Panc1 (cell line): Measurements from ENCODE around the gene LSS. TPM values are rescaled to one million over a fixed set of nuclear protein-coding genes. Genes with fewer than 3 reads are reported as not detected.

ENCODE experiments used
- ATAC-seq: fragments of 200-7000 bp; cut with Tn5 transposase; 2 replicates; pipeline ENCODE4 v1.9.1; 2020; ENCODE audit warnings: mild to moderate bottlenecking, moderate library complexity
- Bru-seq: library from RNA; stranded (reverse); fragments of 400-500 nt; gene quantifications from one replicate; lab custom pipeline; 2021; lab: Mats Ljungman, UMichigan
- BruChase-seq, 2 experiments: library from RNA; stranded (reverse); fragments of 400-500 nt; gene quantifications; one replicate each; lab custom pipeline; 2021; lab: Mats Ljungman, UMichigan
- BruUV-seq: library from RNA; stranded (reverse); fragments of 400-500 nt; replicated peaks from 2 replicates; lab custom pipeline; 2021; lab: Mats Ljungman, UMichigan
- CTCF ChIA-PET: fragments of 300-600 bp; sonication (Branson Sonifier 250); formaldehyde crosslinking; loops from one replicate; lab custom pipeline; 2022; ENCODE audit warnings: antibody characterized with exemption; lab: Charles Lee
- POLR2A ChIA-PET: fragments of 300-600 bp; sonication (Branson Sonifier 250); formaldehyde crosslinking; loops from one replicate; lab custom pipeline; 2022; ENCODE audit warnings: antibody characterized with exemption; lab: Charles Lee
- DNase-seq: peaks from one replicate; pipeline ENCODE4 v3.0.0-alpha.2; 2010; ENCODE audit warnings: low read depth, low spot score
- H3K27ac ChIP-seq: 2 replicates; pipeline ENCODE4 v1.5.1; 2011; ENCODE audit warnings: mild to moderate bottlenecking, low read length, inconsistent platforms
- H3K27me3 ChIP-seq: fragments of 200-500 bp; sonication (Bioruptor generic); 2 replicates; pipeline ENCODE4 v1.6.0; 2014; ENCODE audit warnings: low read length, inconsistent platforms; ENCODE audit not compliant: control insufficient read depth, insufficient read depth
- H3K36me3 ChIP-seq: fragments of 200-500 bp; sonication (Bioruptor generic); 2 replicates; pipeline ENCODE4 v1.5.1; 2014; ENCODE audit warnings: inconsistent platforms, mild to moderate bottlenecking, low read length, moderate library complexity; ENCODE audit not compliant: control insufficient read depth, insufficient read depth
- H3K4me1 ChIP-seq: 2 replicates; pipeline ENCODE4 v1.5.1; 2011; ENCODE audit warnings: inconsistent platforms, mild to moderate bottlenecking, low read length, moderate library complexity; ENCODE audit not compliant: control insufficient read depth, insufficient read depth
- H3K4me3 ChIP-seq, 2 experiments: 2 replicates each; pipeline ENCODE4 v1.5.1; 2011 to 2012; ENCODE audit warnings: low read depth in 2 of 2, low read length in 2 of 2, mild to moderate bottlenecking in 2 of 2, inconsistent platforms in 1 of 2, moderate library complexity in 1 of 2
- H3K9me3 ChIP-seq: fragments of 200-500 bp; sonication (Bioruptor generic); 2 replicates; pipeline ENCODE4 v1.5.1; 2014; ENCODE audit warnings: low read depth, mild to moderate bottlenecking, inconsistent platforms, low read length, moderate library complexity; ENCODE audit not compliant: control insufficient read depth, insufficient read depth
- POLR2AphosphoS5 ChIP-seq: IDR thresholded peaks from 2 replicates; pipeline ENCODE4 v1.6.1; 2012; ENCODE audit warnings: mild to moderate bottlenecking, low read depth, low read length, moderate library complexity
- SIN3A ChIP-seq: IDR thresholded peaks from 2 replicates; pipeline ENCODE4 v1.6.1; 2012; ENCODE audit warnings: low read depth, mild to moderate bottlenecking, low read length, moderate library complexity, borderline replicate concordance; ENCODE audit not compliant: insufficient read depth
- TCF7L2 ChIP-seq: IDR thresholded peaks from 2 replicates; pipeline ENCODE4 v1.6.1; 2011; ENCODE audit warnings: mild to moderate bottlenecking, low read depth, low read length, inconsistent platforms
- in situ Hi-C: cut with HindIII; loops from 2 replicates; pipeline ENCODE4 v1.10.0; 2016; ENCODE audit warnings: low sequenced_read_pairs, low pct_unique_long_range_greater_than_20kb
- intact Hi-C: fragments of 100-400 bp; cut with micrococcal nuclease; formaldehyde crosslinking; loops from one replicate; pipeline ENCODE4 v1.10.0; 2022; ENCODE audit not compliant: unreplicated experiment
- long read RNA-seq: library from polyadenylated mRNA; unstranded; transcript quantifications from one replicate; pipeline ENCODE4 v2.0.0, GENCODE V29; 2021; ENCODE audit not compliant: unreplicated experiment
- polyA plus RNA-seq: library from polyadenylated mRNA; unstranded; fragments of >200 nt; gene quantifications from one replicate; pipeline ENCODE4 v1.2.1, GENCODE V29; 2012; ENCODE audit warnings: missing spikeins; ENCODE audit not compliant: insufficient read length
- total RNA-seq: library from RNA; stranded (reverse); gene quantifications from one replicate; pipeline ENCODE4 v1.2.1, GENCODE V29; 2021; ENCODE audit not compliant: unreplicated experiment
- TF ChIP-seq, protein P1 (sequence below), 2 experiments: IDR thresholded peaks; 2 replicates each; pipeline ENCODE4 v1.6.1; 2011 to 2012; ENCODE audit warnings: low read depth in 2 of 2, control low read depth in 1 of 2, low read length in 1 of 2, mild to moderate bottlenecking in 1 of 2, moderate library complexity in 1 of 2; ENCODE audit not compliant: insufficient read depth in 1 of 2
- TF ChIP-seq, protein P2 (sequence below): fragments of 450-650 bp; IDR thresholded peaks from 2 replicates; pipeline ENCODE4 v1.5.1; 2017; ENCODE audit warnings: mild to moderate bottlenecking

Gene LSS
- 111 TPM for total RNA-seq
- 86.2 TPM for polyA plus RNA-seq
- percentile 68 among the genes with signal in this experiment for Bru-seq, nascent RNA
- percentile 92 among the genes with signal in this experiment for BruChase-seq, experiment 1, labeled RNA remaining after a 2-hour chase
- percentile 85 among the genes with signal in this experiment for BruChase-seq, experiment 2, labeled RNA remaining after a 6-hour chase
- long read RNA-seq, full-length matches to known transcripts = 62 of 291 reads
- long read RNA-seq, partial matches to known transcripts = 174 of 291 reads
- long read RNA-seq, other reads (novel, unspliced or antisense) = 55 of 291 reads

DNA sequence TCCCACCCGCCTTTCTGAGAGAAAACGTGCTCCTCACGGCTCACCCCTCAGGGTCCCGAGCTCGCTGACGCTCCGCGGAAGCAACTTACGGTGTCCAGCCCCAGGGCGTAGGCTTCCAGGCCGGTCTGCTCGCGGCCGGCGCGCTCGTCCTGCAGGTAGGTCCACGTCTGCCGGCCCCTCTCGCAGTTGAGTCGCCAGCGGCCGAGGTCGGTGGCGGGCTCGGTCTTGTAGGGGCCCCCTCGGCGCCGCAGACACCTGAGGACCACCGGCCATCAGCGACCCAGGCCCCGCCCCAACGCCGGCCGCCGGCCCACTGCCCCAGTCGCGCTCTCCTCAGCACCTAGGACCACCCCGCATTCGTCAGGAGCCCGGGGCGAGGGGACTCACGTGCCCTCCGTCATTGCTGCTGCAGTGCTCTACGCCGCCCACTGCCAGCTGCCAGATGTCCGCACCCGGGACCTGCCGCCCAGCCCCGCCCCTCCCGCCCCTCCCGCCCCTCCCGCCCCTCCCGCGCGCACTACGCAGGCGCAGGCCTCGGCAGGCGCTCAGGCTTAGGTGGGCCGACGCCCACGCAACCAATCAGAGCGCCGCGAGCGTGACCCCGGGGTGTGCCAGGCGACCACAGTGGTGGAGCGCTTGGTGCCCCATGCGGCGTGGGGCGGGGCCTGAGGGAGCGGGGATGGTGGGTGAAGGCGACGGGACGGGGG, at the start of gene LSS:
Gene LSS, minus strand, starts transcription at position 430 of the 707 bp plus-strand sequence. Its CDS starts 29 bp downstream, at position 401.
- H3K27me3 ChIP-seq = no peaks in the 10 kb centered on the region
- no TSS peak for BruUV-seq
- ChIA-PET POLR2A (no interaction called here), CTCF (no interaction called here)
- peaks cover 11% of the 10 kb centered on the region for H3K4me1 ChIP-seq
- DNase-seq (peak; percentile 72), ATAC-seq (peak; percentile 97)
- H3K4me3 ChIP-seq = peak within 1 kb of the TSS; percentile 59 to 63
- peak; percentile 96 for TF ChIP-seq SIN3A
- TF ChIP-seq, protein P1, sequence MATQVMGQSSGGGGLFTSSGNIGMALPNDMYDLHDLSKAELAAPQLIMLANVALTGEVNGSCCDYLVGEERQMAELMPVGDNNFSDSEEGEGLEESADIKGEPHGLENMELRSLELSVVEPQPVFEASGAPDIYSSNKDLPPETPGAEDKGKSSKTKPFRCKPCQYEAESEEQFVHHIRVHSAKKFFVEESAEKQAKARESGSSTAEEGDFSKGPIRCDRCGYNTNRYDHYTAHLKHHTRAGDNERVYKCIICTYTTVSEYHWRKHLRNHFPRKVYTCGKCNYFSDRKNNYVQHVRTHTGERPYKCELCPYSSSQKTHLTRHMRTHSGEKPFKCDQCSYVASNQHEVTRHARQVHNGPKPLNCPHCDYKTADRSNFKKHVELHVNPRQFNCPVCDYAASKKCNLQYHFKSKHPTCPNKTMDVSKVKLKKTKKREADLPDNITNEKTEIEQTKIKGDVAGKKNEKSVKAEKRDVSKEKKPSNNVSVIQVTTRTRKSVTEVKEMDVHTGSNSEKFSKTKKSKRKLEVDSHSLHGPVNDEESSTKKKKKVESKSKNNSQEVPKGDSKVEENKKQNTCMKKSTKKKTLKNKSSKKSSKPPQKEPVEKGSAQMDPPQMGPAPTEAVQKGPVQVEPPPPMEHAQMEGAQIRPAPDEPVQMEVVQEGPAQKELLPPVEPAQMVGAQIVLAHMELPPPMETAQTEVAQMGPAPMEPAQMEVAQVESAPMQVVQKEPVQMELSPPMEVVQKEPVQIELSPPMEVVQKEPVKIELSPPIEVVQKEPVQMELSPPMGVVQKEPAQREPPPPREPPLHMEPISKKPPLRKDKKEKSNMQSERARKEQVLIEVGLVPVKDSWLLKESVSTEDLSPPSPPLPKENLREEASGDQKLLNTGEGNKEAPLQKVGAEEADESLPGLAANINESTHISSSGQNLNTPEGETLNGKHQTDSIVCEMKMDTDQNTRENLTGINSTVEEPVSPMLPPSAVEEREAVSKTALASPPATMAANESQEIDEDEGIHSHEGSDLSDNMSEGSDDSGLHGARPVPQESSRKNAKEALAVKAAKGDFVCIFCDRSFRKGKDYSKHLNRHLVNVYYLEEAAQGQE (IDR thresholded peaks at IDR 0.05; ENCODE audit: insufficient read depth in 1 of 2, low read depth in 2 of 2, low read length in 1 of 2) = no peak
- no peak; the same call in 1 of the 2 replicates for TF ChIP-seq POLR2AphosphoS5
- TF ChIP-seq TCF7L2 = no peak
- TF ChIP-seq, protein P2, sequence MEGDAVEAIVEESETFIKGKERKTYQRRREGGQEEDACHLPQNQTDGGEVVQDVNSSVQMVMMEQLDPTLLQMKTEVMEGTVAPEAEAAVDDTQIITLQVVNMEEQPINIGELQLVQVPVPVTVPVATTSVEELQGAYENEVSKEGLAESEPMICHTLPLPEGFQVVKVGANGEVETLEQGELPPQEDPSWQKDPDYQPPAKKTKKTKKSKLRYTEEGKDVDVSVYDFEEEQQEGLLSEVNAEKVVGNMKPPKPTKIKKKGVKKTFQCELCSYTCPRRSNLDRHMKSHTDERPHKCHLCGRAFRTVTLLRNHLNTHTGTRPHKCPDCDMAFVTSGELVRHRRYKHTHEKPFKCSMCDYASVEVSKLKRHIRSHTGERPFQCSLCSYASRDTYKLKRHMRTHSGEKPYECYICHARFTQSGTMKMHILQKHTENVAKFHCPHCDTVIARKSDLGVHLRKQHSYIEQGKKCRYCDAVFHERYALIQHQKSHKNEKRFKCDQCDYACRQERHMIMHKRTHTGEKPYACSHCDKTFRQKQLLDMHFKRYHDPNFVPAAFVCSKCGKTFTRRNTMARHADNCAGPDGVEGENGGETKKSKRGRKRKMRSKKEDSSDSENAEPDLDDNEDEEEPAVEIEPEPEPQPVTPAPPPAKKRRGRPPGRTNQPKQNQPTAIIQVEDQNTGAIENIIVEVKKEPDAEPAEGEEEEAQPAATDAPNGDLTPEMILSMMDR = no peak
- H3K9me3 ChIP-seq = no peaks in the 10 kb centered on the region
- in situ Hi-C loops = no loop called here
- intact Hi-C loops = no loop called here
- H3K27ac ChIP-seq = peak within 1 kb of the TSS; percentile 77
- H3K36me3 ChIP-seq = peaks cover 3% of the 10 kb centered on the region; the same call in 1 of the 2 replicates

DNA sequence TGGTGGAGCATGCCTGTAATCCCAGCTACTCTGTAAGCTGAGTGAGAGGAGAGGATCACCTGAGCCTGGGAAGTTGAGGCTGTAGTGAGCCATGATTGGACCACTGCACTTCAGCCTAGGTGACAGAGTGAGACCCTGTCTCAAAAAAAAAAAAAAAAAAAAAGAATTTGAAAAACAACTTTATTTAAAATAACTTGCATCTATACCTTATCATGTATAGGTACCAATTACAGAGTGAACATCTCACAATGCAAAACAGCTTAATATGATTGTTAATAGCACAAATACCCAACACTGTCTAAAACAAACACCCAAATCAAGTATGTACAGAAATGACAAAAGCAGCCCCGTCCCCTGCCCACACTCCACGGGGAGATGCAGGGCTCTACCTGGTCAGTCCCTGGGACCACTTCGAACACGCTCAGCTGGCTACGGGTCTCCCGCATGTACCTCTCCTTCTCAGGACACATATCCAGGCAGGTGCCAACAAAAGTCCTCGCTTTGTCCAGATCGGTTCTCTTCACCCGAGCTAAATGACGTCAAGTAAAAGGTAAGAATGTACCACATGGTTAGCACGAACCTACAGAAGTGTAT, 46.3 kb upstream of the LSS start:
- no TSS peak for BruUV-seq

More for the DNA sequence above, 46.3 kb upstream of the LSS start:
- Histone ChIP-seq H3K27ac (no peak overlapping the region), H3K27me3 (no peaks in the 10 kb centered on the region), H3K9me3 (no peaks in the 10 kb centered on the region), H3K4me3 (no peak overlapping the region), H3K36me3 (peaks cover 12% of the 10 kb centered on the region), H3K4me1 (peaks cover 7% of the 10 kb centered on the region)
- ATAC-seq (no peak), DNase-seq (no peak)
- in situ Hi-C loops = no loop called here
- intact Hi-C loops = no loop called here
- ChIA-PET CTCF (no interaction called here), POLR2A (interaction anchor here (0.8 kb wide), 1 partner anchor 34 kb away, joined by 14 read pairs; no protein-coding TSS in a partner anchor)
- TF ChIP-seq SIN3A = no peak
- no peak for TF ChIP-seq POLR2AphosphoS5
- TF ChIP-seq, protein P2 = no peak
- TF ChIP-seq TCF7L2 = no peak
- TF ChIP-seq, protein P1 (IDR thresholded peaks at IDR 0.05; ENCODE audit: insufficient read depth in 1 of 2, low read depth in 2 of 2, low read length in 1 of 2) = no peak
